Measurements from ENCODE around the gene HMOX1. TPM values are rescaled to one million over a fixed set of nuclear protein-coding genes. Genes with fewer than 3 reads are reported as not detected.

The HMOX1 gene
- total RNA-seq, 1 experiment from 2014 or later = 12.1 TPM

- TF ChIP-seq STAT6 (CRISPR knock-in tag; conservative IDR thresholded peaks at IDR 0.05; ENCODE audit: low read depth) = no peak
- no peak for TF ChIP-seq ZBTB21 (CRISPR knock-in tag; IDR thresholded peaks at IDR 0.05; ENCODE audit: borderline replicate concordance)
- no peak for TF ChIP-seq PRDM15 (CRISPR knock-in tag; IDR thresholded peaks at IDR 0.05)
- TF ChIP-seq FOXP1 (CRISPR knock-in tag; IDR thresholded peaks at IDR 0.05; ENCODE audit: borderline replicate concordance) = no peak
- TF ChIP-seq SMAD3 (CRISPR knock-in tag; IDR thresholded peaks at IDR 0.05; ENCODE audit: borderline replicate concordance) = no peak
- TF ChIP-seq ZNF138 (CRISPR knock-in tag; conservative IDR thresholded peaks at IDR 0.05) = no peak
- TF ChIP-seq USF1 (CRISPR knock-in tag; IDR thresholded peaks at IDR 0.05) = no peak
- no peak for TF ChIP-seq NR3C1 (CRISPR knock-in tag; conservative IDR thresholded peaks at IDR 0.05; ENCODE audit: low read depth)
- no peak for TF ChIP-seq OVOL2 (CRISPR knock-in tag; IDR thresholded peaks at IDR 0.05; ENCODE audit: borderline replicate concordance)
- TF ChIP-seq ZSCAN18 (CRISPR knock-in tag; IDR thresholded peaks at IDR 0.05) = no peak
- TF ChIP-seq HMGA2 (CRISPR knock-in tag; IDR thresholded peaks at IDR 0.05) = no peak
- no peak for TF ChIP-seq GTF2I (CRISPR knock-in tag; conservative IDR thresholded peaks at IDR 0.05)
- TF ChIP-seq SP1 (CRISPR knock-in tag; conservative IDR thresholded peaks at IDR 0.05) = no peak
- no peak for TF ChIP-seq TEAD1 (CRISPR knock-in tag; IDR thresholded peaks at IDR 0.05)
- no peak for TF ChIP-seq KAT7 (CRISPR knock-in tag; IDR thresholded peaks at IDR 0.05; ENCODE audit: borderline replicate concordance)
- no peak for TF ChIP-seq MYBL2 (CRISPR knock-in tag; IDR thresholded peaks at IDR 0.05)
- H3K4me1 Mint-ChIP-seq = peaks cover 64% of the 10 kb centered on the region
- H3K4me3 Mint-ChIP-seq = peak overlapping the region; percentile 65; the same call in 1 of the 2 replicates
- H3K36me3 Mint-ChIP-seq = no peaks in the 10 kb centered on the region; the same call in 1 of the 2 replicates
- ATAC-seq (no peak), DNase-seq (ENCODE audit: low spot score) (no peak)
- ChIA-PET POLR2A (interaction anchor here (0.7 to 0.9 kb wide), 2 partner anchors 18 to 237 kb away, joined by 3 to 9 read pairs; no protein-coding TSS in a partner anchor), CTCF (interaction anchor here (0.7 to 1.2 kb wide), 3 partner anchors 8 to 24 kb away, joined by 3 to 6 read pairs (median 4); no protein-coding TSS in a partner anchor)
- H3K9me3 Mint-ChIP-seq = no peaks in the 10 kb centered on the region
- no peaks in the 10 kb centered on the region for H3K27me3 Mint-ChIP-seq (ENCODE audit: low read depth)
- peak overlapping the region; percentile 60 for H3K27ac Mint-ChIP-seq
These were observed 1.5 kb upstream of the HMOX1 start for GRCh38 chr22:35379146-35379993.

All from WTC11 (cell line).